T follicular helper cell (primary cell): ENCODE measurements around the gene KLC1.
"Not testable (repeated sequence)": the region's sequence is repeated elsewhere in the genome, so short reads cannot be mapped to it uniquely, and the experiment has no call there.

Source experiments
- DNase-seq: peaks from one replicate; pipeline ENCODE4 v3.0.0-alpha.2; 2020; ENCODE audit warnings: low read depth
- total RNA-seq, 2 experiments: gene quantifications; one replicate each; lab custom pipeline; 2026; lab: John Stamatoyannopoulos, UW

Gene KLC1
- total RNA-seq, result 27.2 to 66.9 reads per million in 2 experiments

DNA sequence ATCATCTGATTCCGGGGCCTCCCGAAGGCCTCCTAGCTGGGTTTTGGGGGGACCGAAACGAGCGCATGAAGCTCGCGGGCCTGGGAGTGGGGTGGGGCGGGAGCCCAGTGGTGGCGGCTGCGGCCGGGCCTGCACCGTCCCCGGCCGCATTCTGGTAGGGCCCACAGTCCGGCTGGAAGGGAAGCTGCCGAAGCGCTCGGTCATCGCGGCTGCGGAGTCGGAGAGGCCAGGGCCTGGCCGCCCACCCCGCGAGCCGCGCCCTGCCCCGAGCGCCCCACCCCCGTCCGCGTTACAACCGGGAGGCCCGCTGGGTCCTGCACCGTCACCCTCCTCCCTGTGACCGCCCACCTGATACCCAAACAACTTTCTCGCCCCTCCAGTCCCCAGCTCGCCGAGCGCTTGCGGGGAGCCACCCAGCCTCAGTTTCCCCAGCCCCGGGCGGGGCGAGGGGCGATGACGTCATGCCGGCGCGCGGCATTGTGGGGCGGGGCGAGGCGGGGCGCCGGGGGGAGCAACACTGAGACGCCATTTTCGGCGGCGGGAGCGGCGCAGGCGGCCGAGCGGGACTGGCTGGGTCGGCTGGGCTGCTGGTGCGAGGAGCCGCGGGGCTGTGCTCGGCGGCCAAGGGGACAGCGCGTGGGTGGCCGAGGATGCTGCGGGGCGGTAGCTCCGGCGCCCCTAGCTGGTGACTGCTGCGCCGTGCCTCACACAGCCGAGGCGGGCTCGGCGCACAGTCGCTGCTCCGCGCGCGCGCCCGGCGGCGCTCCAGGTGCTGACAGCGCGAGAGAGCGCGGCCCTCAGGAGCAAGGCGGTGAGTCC, at the start of gene KLC1:
Gene KLC1, plus strand, starts transcription at position 528 of the 819 bp plus-strand sequence. CDS start 25,354 bp downstream, outside the sequence.
- peak; percentile 74 for DNase-seq

DNA sequence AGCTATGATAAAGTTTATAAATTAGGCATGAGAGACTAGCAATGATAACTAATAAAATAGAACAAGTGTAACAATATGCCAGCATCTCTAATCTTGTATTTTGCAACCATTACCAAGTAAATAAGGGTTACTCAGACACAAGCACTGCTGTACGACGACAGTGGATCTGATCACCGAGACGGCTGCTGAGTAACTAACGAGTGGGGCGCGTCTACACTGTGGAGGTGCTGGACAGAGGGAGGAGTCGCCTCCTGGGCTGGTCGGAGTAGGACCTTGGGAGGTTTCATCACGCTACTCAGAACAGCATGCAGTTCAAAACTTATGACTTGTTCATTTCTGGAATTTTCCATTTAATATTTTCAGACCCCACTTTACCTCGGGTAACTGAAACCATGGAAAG, 47.8 kb upstream of the KLC1 start:
- DNase-seq, result no peak

DNA sequence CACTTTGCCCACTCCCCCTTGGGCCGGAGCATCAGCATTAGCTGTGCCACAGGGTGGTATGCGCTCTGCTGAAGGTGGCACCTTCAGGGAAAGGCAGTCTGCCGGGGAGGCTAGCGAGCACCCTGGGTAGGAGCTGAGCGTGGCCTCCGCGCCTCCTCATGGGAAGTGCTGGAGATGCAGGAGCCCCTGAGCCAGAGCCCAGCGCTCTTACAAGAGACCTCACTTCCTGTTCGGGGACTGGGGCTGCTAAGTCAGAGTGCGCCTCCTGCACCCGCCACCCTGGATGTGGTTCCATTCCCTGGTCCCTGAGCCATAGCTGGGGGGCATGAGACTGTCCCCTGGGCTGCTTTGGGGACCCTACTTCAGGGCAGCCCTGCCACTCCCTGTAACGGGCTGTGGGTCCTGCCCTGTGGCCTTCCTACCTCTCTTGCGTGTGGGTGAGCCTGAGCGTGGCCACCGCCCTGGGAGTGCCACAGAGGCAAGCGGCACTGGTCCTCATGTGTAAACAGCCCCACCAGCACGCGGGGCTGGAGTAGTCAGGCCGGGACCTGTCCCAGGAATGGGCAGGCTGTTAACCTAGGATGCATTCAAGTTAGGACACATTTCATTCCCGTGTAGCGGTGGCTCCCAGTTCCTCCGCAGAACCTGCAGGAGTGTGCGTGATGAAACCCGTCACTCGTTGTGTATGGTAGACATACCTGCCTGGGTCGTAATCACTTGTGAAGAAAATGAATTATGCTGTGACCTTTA, 46.9 kb upstream of the KLC1 start:
- no peak for DNase-seq

DNA sequence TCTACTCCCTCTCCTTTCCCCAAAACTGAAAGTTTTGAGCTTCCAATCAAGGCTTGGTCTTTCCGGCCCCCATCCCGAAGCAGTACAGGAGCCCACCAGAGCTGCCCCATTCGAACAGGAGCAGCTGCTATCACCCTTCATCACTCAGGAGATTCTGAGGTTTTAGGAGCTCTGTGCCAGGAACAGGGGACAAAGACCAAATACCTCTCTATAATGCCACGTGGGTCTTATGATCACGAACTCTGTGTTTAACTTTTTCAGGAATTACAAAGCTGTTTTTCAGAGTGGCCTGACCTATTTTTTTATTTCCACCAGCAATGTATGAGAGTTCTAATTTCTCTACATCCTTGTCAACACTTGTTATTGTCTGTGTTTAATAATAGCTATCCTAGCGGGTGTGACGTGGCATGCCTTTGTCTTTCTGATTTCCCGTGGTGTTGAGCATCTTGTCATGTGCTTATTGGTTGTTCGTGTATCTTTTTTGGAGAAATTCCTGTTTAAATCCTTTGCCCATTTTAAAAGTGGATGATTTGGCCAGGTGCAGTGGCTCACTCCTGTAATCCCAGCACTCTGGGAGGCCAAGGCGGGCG, 44.6 kb upstream of the KLC1 start:
- no peak for DNase-seq

DNA sequence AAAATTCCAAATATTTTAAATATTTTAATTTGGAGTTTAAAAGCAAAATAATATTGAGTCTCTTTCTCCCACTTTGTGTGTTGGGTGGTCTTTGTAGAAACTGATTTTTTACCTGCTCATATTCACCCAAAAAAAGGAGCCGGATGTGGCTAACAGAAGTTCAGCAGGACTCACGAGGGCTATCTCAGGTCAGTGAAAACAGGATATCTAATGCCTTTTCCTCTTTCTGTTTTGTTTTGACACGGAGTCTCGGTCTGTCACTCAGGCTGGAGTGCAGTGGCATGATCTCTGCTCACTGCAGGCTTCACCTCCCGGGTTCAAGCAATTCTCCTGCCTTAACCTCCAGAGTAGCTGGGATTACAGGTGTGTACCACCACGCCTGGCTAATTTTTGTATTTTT, 35.4 kb upstream of the KLC1 start:
- no peak for DNase-seq

DNA sequence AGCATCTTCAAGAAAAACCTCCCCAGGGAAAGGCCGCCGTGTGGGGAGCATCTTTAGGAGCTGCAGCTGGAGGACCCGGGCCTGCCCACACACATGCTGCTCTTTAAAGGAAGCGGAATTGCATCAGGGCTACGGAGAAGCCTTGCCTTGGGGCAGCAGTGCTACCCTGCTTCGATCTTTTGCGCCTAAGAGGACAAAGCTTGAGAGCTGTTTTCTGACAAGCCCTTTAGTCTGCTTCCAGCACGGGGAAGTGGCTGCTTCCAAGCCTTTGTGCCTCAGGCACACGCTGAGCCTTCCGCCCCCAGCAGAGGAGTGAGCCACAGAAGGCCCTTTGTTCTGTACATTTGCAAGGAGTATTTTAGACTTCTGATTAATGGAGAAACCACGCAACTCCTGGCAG, 34.7 kb upstream of the KLC1 start:
- DNase-seq, result no peak

DNA sequence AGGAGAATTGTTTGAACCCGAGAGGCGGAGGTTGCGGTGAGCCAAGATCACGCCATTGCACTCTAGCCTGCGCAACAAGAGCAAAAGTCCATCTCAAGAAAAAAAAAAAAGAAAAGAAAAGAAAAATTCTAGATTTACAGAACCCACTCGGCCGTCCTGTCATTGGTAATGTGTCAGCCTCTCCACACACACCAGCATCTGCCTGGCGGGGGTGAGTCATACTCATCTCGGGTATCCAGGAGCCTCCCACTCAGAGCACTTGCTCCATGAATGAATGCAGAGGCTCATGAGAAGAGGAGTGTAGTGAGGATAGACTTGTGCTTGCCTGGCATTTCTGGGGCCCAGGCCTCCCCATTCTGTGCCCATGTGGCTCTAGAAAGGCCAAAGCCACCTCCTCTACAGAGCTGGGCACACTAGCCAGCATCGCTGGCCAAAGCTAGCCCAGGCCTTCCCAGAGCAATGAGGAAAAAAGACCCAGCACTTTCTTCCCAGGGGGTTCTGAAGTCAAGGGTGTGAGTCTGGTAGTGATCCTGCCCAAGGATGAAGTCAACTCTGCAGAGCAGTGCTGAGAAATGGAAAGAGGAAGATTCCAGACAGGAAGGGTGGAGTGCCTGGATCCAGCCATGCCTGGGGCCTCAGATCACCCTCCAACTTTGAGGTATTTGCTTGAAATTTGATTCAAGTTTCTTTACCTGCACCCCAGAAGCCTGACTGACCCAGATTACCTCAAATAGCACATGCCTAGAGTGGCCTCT, 31.2 kb upstream of the KLC1 start:
- DNase-seq, result no peak

DNA sequence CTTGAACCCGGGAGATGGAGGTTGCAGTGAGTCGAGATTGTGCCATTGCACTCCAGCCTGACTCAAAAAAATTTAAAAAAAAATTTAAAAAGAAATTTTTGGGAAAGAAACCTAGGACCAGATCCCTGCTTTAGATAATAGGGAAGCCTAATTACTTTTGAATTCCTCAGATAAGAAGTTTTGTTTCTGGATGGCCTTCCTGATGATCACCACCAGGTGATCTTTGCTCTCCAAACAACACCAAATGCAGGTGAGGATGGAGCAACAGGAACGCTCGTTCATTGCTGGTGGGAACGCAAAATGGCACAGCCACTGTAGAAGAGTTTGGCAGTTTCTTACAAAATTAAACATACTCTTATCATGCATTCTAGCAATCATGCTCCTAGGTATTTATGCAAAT, 28.5 kb upstream of the KLC1 start:
- no peak for DNase-seq

DNA sequence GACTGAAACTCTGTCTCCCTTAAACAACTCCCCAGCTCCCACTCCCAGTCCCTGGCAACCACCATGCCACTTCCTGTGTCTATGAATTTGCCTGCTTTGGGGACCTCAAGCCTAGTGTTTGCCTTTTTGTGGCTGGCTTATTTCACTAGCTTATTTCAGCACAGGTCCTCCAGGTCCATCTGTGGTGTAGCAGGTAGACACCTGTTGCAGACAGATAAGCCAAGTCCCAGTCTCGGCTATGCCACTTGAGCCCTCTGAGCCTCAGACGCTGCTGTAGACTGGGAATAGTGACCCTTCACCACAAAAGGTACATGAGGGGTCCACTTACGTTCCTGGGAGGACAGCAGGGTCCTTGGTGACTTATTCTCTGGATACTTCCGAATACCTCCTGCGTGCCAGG, 24.4 kb upstream of the KLC1 start:
- no peak for DNase-seq

DNA sequence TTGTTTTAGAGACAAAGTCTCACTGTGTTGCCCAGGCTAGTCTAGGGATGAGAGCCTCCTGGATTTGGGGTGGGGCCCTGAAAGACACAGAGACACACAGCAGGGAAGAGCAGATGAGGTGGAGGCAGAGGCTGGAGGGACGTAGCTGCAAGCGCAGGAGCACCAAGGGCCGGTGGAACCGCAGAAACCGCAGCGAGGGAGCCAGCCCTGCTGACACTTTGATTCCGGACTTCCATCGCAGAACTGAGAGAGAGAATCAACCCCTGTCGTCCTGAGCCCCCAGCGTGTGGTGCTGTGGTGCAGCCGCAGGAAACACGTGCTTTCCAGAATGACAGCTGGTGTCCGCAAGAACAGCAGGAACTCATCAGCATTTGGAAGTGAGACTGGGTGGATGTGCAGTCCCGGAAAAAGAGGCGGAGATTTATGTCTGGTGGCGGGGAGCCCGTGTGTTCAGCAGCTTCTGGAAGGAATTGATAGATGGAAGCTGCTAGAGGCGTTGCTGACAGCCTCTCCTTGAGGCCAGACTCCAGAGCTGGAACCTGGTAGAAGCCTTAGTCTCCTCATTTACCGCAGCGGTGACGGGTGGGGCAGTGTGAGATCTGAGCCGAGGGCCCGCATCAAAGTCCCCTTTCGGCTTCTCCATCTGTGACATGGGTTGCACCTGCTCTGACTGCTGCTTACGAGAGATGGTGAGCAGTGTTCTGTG, 21.9 kb upstream of the KLC1 start:
- DNase-seq, result peak; percentile 30

DNA sequence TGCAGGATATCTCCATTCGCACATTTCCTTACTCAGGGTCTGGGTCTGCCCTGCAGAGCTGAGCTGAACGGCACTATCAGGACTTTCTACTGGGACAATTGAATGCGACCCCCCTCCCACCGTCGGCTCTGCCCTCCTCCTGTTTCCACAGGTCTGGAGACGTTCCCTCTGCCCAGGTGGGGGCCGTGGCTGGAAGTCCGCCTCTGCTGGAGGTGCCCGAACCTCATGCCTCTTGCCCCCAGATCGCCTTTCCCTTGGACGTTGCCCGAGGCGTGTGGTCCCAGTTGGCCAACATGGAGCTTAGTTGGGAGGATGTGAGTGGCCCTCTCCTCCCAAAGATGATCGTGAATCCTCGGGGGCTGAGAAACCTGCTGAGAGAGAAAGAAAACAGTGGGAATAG, 21.2 kb upstream of the KLC1 start:
- DNase-seq, result no peak

DNA sequence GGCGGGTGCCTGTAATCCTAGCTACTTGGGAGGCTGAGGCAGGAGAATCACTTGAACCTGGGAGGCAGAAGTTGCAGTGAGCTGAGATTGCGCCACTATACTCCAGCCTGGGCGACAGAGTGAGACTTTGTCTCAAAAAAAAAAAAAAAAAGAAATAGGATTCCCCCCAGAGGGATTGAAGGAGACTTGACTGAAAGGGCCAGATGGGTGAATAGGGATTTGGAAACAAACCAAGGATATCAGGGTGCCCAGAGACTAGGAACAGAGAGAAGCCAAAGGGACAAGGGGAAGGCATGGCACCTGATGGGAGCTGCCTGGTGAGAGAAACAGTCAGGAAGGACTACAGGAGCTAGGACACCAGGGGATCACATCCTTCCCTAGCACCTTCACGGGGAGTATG, 19.9 kb upstream of the KLC1 start:
- DNase-seq, result not testable (repeated sequence)

DNA sequence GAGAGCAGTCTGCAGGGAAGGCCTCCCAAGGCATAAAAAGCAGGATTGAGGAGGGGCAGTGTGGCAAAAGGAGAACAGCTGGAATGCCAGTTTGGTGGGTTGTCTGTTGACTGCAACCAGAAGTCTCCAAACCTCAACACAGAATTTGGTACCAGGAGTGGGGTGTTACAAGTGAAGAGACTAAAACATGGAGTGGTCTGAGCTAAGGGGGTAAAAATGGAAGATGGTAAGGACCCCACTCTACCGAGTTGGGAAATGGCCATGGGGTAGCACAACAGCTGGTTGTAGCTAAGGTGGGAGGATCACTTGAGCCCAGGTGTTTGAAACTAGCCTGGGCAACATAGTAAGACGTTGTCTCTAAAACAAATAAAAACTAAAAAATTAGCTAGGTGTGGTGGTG, 17.8 kb upstream of the KLC1 start:
- DNase-seq, result no peak

DNA sequence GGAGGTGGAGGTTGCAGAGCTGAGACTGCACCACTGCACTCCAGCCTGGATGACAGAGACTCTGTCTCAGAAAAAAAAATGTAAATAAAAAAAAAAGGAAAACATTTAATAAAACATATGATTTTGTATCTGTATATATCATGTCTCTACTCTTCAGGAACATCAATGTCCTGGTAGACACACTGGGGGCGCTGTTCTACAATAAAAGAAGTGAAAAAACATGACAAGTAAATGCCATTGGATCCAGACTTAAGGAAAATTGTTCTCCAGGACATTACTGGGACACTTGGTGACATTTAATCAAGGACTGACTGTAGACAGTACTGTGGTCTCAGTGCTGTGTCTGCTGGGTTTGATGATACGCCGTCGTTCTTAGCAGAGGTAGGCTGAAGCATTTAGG, 15.5 kb upstream of the KLC1 start:
- no peak for DNase-seq

DNA sequence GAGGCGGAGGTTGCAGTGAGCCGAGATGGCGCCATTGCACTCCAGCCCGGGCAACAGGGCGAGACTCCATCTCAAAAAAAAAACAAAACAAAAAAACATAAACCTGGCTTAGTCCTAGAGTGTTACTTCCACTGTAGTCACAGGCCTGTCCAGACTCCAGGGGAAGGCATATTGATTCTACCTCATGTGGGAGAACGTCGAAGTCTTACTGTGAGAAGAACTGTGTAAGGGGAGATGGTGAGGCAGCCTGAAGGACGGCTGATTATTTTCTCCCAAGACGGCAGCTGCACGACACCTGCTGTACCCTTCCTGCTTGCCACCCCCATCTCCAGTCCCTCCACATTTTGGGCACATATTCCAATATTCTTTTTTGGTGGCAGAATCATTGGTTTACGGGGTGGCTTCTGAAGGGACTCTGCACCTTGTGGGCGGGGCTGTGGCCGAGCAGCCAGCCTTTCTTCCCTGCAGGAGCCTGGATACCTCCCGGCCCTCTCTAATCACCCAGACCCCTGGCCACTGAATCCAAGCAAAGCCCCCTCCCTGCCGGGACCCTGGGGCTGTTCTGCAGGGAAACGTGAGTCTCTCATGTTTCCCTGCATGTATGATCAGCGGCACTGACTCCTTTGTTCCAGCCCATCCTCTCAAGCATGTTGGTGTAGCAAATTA, 12.2 kb upstream of the KLC1 start:
- DNase-seq, result no peak

DNA sequence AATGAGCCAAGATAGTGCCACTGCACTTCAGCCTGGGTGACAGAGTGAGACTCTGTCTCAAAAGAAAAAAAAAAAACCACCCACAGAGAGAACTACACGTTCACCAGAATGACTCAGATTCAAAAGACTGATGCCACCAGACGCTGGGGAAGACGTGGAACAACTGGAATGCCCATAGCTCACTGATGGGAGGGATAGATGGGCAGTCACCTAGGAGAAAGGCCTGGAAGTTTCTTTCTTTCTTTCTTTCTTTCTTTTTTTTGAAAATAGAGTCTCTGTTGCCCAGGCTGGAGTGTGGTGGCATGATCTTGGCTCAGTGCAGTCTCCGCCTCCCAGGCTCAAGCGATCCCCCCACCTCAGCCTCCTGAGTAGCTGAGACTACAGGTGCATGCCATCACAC, 10.0 kb upstream of the KLC1 start:
- no peak for DNase-seq

DNA sequence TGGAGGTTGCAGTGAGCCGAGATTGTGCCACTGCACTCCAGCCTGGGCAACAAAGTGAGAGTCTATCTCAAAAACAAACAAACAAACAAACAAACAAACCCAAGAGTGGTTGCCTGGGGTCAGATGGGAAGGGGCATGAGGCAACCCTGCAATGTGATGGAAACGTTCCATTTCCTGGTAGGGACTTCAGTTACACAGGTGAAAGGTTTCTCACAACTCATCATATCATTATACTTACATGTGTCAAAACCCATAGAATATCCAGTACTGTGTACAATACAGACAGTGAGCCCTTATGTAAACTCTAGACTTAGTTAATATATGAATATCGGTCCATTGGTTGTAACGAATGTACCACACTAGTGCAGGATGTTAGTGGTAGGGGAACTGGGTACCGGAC, 7.2 kb upstream of the KLC1 start:
- no peak for DNase-seq

DNA sequence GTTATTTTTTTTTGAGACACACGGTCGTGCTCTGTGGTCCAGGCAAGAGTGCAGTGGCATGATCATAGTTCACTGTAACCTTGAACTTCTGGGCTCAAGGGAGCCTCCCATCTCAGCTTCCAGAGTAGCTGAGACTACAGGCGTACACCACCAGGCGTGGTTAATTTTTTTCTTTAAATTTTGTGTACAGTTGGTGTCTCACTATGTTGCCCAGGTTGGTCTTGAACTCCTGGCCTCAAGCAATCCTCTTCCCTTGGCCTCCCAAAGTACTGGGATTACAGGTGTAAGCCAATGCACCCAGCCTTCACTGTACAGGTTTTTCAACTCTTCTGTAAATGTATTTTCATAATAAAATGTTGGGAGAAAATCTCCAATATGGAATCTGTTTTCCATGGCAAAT, 5.7 kb upstream of the KLC1 start:
- no peak for DNase-seq

DNA sequence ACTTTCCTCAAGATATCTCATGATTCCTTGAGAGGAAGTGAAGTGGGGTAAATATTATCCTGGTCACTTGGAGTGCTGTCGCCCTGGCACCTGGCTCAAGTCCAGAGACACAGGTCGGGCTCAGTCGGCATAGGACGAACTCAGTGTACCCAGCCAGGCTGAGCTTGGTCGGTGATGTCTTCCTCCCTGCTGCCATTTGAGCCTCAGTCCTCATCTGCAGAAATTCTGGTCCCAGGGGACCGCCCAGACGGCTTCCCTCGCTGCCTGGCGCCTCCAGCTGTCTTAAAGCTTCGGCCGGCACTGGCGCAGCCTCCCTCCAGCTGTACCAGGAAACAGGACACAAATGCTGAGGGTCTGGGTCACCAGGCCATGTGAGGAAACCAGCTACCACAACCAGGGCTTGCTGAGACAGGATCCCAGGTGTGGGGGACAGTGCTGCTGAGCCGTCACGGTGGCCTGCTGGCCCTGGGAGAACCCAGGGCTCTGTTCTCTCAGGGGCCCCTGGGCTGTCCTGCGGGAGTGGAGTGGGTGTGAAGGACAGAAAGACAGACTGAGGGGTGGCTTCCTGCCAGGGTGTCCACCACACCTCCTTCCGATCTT, 5.0 kb upstream of the KLC1 start:
- DNase-seq, result no peak

DNA sequence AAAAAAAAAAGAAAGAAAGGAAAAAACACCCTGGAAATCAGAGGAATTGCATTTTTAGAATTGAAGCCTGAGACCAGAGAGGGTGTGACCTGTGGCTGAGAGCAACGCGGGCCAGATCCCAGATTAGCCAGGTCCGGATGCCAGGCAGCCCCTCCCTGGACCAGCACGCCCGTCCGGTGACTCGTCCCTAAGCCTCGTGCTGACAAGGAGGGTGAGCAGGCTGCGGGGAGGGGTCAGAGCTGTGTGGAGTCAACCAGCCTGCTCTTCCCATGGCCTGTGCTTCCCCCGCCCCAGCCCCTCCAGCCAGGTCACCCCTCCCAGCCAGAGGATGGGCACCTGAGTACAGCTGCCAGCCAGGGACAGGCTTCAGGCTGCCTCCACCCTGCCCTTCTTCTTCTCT, 4.2 kb upstream of the KLC1 start:
- no peak for DNase-seq
